Fibroblast of skin of scalp (primary cell): Measurements from ENCODE around the gene VEGFB.

Experiments used
- DNase-seq: peaks from one replicate; pipeline ENCODE4 v3.0.0-alpha.2; 2013

The VEGFB gene

GRCh38 chr11:64211181-64211872 lies 23.1 kb upstream of the VEGFB start:
- no peak for DNase-seq

- DNase-seq, result no peak
These were observed 17.5 kb upstream of the VEGFB start for GRCh38 chr11:64216879-64217278.

- DNase-seq, result no peak
These were observed 15.6 kb upstream of the VEGFB start for GRCh38 chr11:64218628-64219353.

GRCh38 chr11:64219354-64219684 lies 15.1 kb upstream of the VEGFB start:
- DNase-seq, result no peak

- no peak for DNase-seq
These were observed 14.6 kb upstream of the VEGFB start for GRCh38 chr11:64219755-64220154.

- no peak for DNase-seq
These were observed 14.1 kb upstream of the VEGFB start for GRCh38 chr11:64220271-64220670.

- DNase-seq, result no peak
These were observed 13.6 kb upstream of the VEGFB start for GRCh38 chr11:64220798-64221197.

GRCh38 chr11:64222651-64223000 lies 11.8 kb upstream of the VEGFB start:
- no peak for DNase-seq

- DNase-seq, result no peak
These were observed 11.3 kb upstream of the VEGFB start for GRCh38 chr11:64223001-64223651.

- DNase-seq, result no peak
These were observed 10.1 kb upstream of the VEGFB start for GRCh38 chr11:64224151-64224890.

- no peak for DNase-seq
These were observed 9.3 kb upstream of the VEGFB start for GRCh38 chr11:64224891-64225607.

GRCh38 chr11:64225608-64226506 lies 8.5 kb upstream of the VEGFB start, which contains the start of the genes NUDT22 and TRPT1:
NUDT22 (plus strand) TSS chr11:64226274; CDS start chr11:64226653, 379 bp downstream.
TRPT1 (minus strand) TSS chr11:64226186; CDS start chr11:64225860, 326 bp downstream.
- DNase-seq, result peak; percentile 85

GRCh38 chr11:64226507-64227051 lies 7.8 kb upstream of the VEGFB start:
- no peak for DNase-seq

- DNase-seq, result no peak
These were observed 6.9 kb upstream of the VEGFB start for GRCh38 chr11:64227405-64227956.

GRCh38 chr11:64229090-64229743 lies 5.2 kb upstream of the VEGFB start:
- no peak for DNase-seq

- no peak for DNase-seq
These were observed 4.6 kb upstream of the VEGFB start for GRCh38 chr11:64229744-64230170.

- DNase-seq, result peak; percentile 85
These were observed 4.0 kb upstream of the VEGFB start, which contains the start of gene DNAJC4 for GRCh38 chr11:64230171-64230984. DNAJC4 (plus strand) TSS chr11:64230548; CDS start chr11:64230855, 307 bp downstream.

GRCh38 chr11:64230985-64231365 lies 3.4 kb upstream of the VEGFB start:
- no peak for DNase-seq

- no peak for DNase-seq
These were observed 2.8 kb upstream of the VEGFB start for GRCh38 chr11:64231546-64231945.
